Activated CD4-positive, alpha-beta T cell treated with anti-CD3 and anti-CD28 coated beads for 24 hours (primary cell): Measurements from ENCODE around the gene ARHGAP6.

ENCODE experiments used
- DNase-seq, 2 donors: peaks; one replicate each; pipeline ENCODE4 v3.0.0-alpha.2; 2020; ENCODE audit warnings: low read depth in 2 of 2

ARHGAP6 gene

GRCh38 chrX:11665168-11666111, at the start of gene ARHGAP6:
Gene ARHGAP6, minus strand, starts transcription at chrX:11665920. Its CDS starts 1,092 bp downstream, at chrX:11664828.
- no peak for DNase-seq

- no peak for DNase-seq
Measured at GRCh38 chrX:11704725-11705495, 39.2 kb upstream of the ARHGAP6 start.

GRCh38 chrX:11703855-11704254, 38.1 kb upstream of the ARHGAP6 start:
- DNase-seq, result no peak

- no peak for DNase-seq
Measured at GRCh38 chrX:11702965-11703631, 37.4 kb upstream of the ARHGAP6 start.

- no peak for DNase-seq
Measured at GRCh38 chrX:11702420-11702819, 36.7 kb upstream of the ARHGAP6 start.

- DNase-seq, result no peak
Measured at GRCh38 chrX:11698702-11699101, 33.0 kb upstream of the ARHGAP6 start.

- DNase-seq, result no peak
Measured at GRCh38 chrX:11688201-11688600, 22.5 kb upstream of the ARHGAP6 start.

- DNase-seq, result no peak
Measured at GRCh38 chrX:11687157-11687556, 21.4 kb upstream of the ARHGAP6 start.

- no peak for DNase-seq
Measured at GRCh38 chrX:11683057-11683456, 17.3 kb upstream of the ARHGAP6 start.

- DNase-seq, result no peak
Measured at GRCh38 chrX:11678158-11678557, 12.4 kb upstream of the ARHGAP6 start.

- DNase-seq, result no peak
Measured at GRCh38 chrX:11672213-11672612, 6.5 kb upstream of the ARHGAP6 start.

- DNase-seq, result no peak
Measured at GRCh38 chrX:11670316-11670715, 4.6 kb upstream of the ARHGAP6 start.

GRCh38 chrX:11666952-11667685, 1.4 kb upstream of the ARHGAP6 start:
- no peak for DNase-seq

GRCh38 chrX:11666164-11666563, 444 bp upstream of the ARHGAP6 start:
- no peak for DNase-seq

- DNase-seq, result no peak
Measured at GRCh38 chrX:11664211-11665167, 1.2 kb downstream of the ARHGAP6 start.

- no peak for DNase-seq
Measured at GRCh38 chrX:11663875-11664210, 1.9 kb downstream of the ARHGAP6 start.

- DNase-seq, result no peak
Measured at GRCh38 chrX:11655282-11656015, 10.3 kb downstream of the ARHGAP6 start.

GRCh38 chrX:11648705-11649519, 16.8 kb downstream of the ARHGAP6 start:
- no peak for DNase-seq

- DNase-seq, result no peak
Measured at GRCh38 chrX:11647138-11647537, 18.6 kb downstream of the ARHGAP6 start.
